Endothelial cell of umbilical vein (primary cell): Measurements from ENCODE around the gene ARHGEF10L. TPM values are rescaled to one million over a fixed set of nuclear protein-coding genes. Genes with fewer than 3 reads are reported as not detected.

Experiments used
- BruUV-seq: library from RNA; stranded (reverse); fragments of 400-500 nt; replicated peaks from 2 replicates; lab custom pipeline; 2021; lab: Mats Ljungman, UMichigan
- CTCF ChIA-PET: fragments of 300-600, 350-600 bp; sonication (Branson Sonifier 250); formaldehyde crosslinking; loops from one replicate; lab custom pipeline; 2021; ENCODE audit warnings: antibody characterized with exemption, inconsistent platforms; lab: Charles Lee
- POLR2A ChIA-PET: fragments of 300-600, 350-600 bp; sonication (Branson Sonifier 250); formaldehyde crosslinking; loops from one replicate; lab custom pipeline; 2021; ENCODE audit warnings: antibody characterized with exemption, inconsistent platforms; lab: Charles Lee
- DNase-seq: peaks from one replicate; pipeline ENCODE4 v3.0.0-alpha.2; 2011; ENCODE audit warnings: low read depth, low spot score
- FAIRE-seq: peaks from 2 replicates; lab custom pipeline; 2011; peaks lifted over from hg19 to GRCh38; lab: Jason Lieb, UNC
- H2AFZ ChIP-seq: 2 replicates; pipeline ENCODE4 v1.6.0; 2012; ENCODE audit warnings: low read depth, low read length, control low read depth, inconsistent platforms
- H3K27ac ChIP-seq: 2 replicates; pipeline ENCODE4 v1.5.1; 2011; ENCODE audit warnings: low read depth, mild to moderate bottlenecking, control low read depth, low read length, moderate library complexity; ENCODE audit not compliant: insufficient read depth
- H3K27me3 ChIP-seq, 2 experiments: 2 replicates each; pipeline versions ENCODE4 v1.6.0 to v1.6.1; 2011; ENCODE audit warnings: low read length in 2 of 2, mixed read lengths in 1 of 2; ENCODE audit not compliant: control insufficient read depth in 2 of 2, insufficient read depth in 2 of 2
- H3K36me3 ChIP-seq, 2 experiments: 2 replicates in 1 of 2; 3 replicates in 1 of 2; pipeline ENCODE4 v1.5.1; 2011; ENCODE audit warnings: low read length in 2 of 2, mild to moderate bottlenecking in 1 of 2, moderate library complexity in 1 of 2; ENCODE audit not compliant: control insufficient read depth in 2 of 2, insufficient read depth in 2 of 2; ENCODE audit errors: extremely low read depth in 1 of 2
- H3K4me1 ChIP-seq: 3 replicates; pipeline ENCODE4 v1.5.1; 2011; ENCODE audit warnings: mild to moderate bottlenecking, low read length; ENCODE audit not compliant: control insufficient read depth, insufficient read depth; ENCODE audit errors: extremely low read depth
- H3K4me2 ChIP-seq: 2 replicates; pipeline ENCODE4 v1.6.1; 2011; ENCODE audit warnings: low read length, control low read depth, mixed read lengths; ENCODE audit not compliant: insufficient read depth
- H3K4me3 ChIP-seq, 3 experiments: fragments of 200-600 bp in 1 of 3; sonication (generic), shearing (Covaris generic) in 1 of 3; replicated peaks in 1 of 3; 2 replicates each; pipeline ENCODE4 v1.5.1; 2011 to 2016; ENCODE audit warnings: control low read depth in 3 of 3, low read length in 3 of 3, mild to moderate bottlenecking in 2 of 3, inconsistent platforms in 1 of 3, low read depth in 1 of 3, moderate library complexity in 1 of 3; ENCODE audit not compliant: insufficient read depth in 1 of 3
- H3K79me2 ChIP-seq: 2 replicates; pipeline ENCODE4 v1.6.0; 2012; ENCODE audit warnings: low read length, inconsistent platforms; ENCODE audit not compliant: control insufficient read depth, insufficient read depth
- H3K9ac ChIP-seq: replicated peaks from 2 replicates; pipeline ENCODE3; 2011; ENCODE audit warnings: low read length, control low read depth; ENCODE audit not compliant: insufficient read depth; ENCODE audit errors: extremely low read depth
- H3K9me1 ChIP-seq: replicated peaks from 3 replicates; pipeline ENCODE4 v1.6.0; 2011; ENCODE audit warnings: mild to moderate bottlenecking, low read length; ENCODE audit not compliant: control insufficient read depth, insufficient read depth; ENCODE audit errors: extremely low read depth
- H3K9me3 ChIP-seq: replicated peaks from 2 replicates; pipeline ENCODE4 v1.5.1; 2012; ENCODE audit warnings: low read length, inconsistent platforms; ENCODE audit not compliant: control insufficient read depth, insufficient read depth
- H4K20me1 ChIP-seq: replicated peaks from 2 replicates; pipeline ENCODE3; 2011; ENCODE audit warnings: mild to moderate bottlenecking, low read length; ENCODE audit not compliant: control insufficient read depth, insufficient read depth; ENCODE audit errors: extremely low read depth
- CTCF ChIP-seq, 2 donors: IDR thresholded peaks; 1 replicate in 1 of 2; 2 replicates in 1 of 2; pipeline ENCODE4 v1.5.1; 2011; ENCODE audit warnings: low read length in 2 of 2, mild to moderate bottlenecking in 2 of 2, moderate library complexity in 2 of 2, control low read depth in 1 of 2, inconsistent platforms in 1 of 2, low read depth in 1 of 2; ENCODE audit not compliant: insufficient read depth in 1 of 2; ENCODE audit errors: extremely low read depth in 1 of 2
- EZH2 ChIP-seq: IDR thresholded peaks from 2 replicates; pipeline ENCODE4 v1.6.1; 2012; ENCODE audit warnings: borderline replicate concordance, low read depth, mild to moderate bottlenecking, moderate library complexity, low read length, inconsistent platforms; ENCODE audit not compliant: severe bottlenecking
- FOS ChIP-seq: IDR thresholded peaks from 2 replicates; pipeline ENCODE4 v1.6.1; 2011; ENCODE audit warnings: mild to moderate bottlenecking, low read length, moderate library complexity, borderline replicate concordance; ENCODE audit not compliant: insufficient read depth
- JUN ChIP-seq: IDR thresholded peaks from 2 replicates; pipeline ENCODE4 v1.6.1; 2011; ENCODE audit warnings: borderline replicate concordance, low read depth; ENCODE audit not compliant: insufficient read length, insufficient read depth
- MAX ChIP-seq: IDR thresholded peaks from 2 replicates; pipeline ENCODE4 v1.6.1; 2011; ENCODE audit not compliant: insufficient read depth, insufficient read length
- MYC ChIP-seq: IDR thresholded peaks from one replicate; pipeline ENCODE4 v1.6.1; 2011; ENCODE audit warnings: mild to moderate bottlenecking, low read depth, low read length
- POLR2AphosphoS5 ChIP-seq: IDR thresholded peaks from 2 replicates; pipeline ENCODE4 v1.6.1; 2012; ENCODE audit warnings: low read depth, mild to moderate bottlenecking, control low read depth, low read length, moderate library complexity; ENCODE audit not compliant: insufficient read depth
- dilution Hi-C: fragments of 300-500 bp; cut with MboI; formaldehyde crosslinking; loops from one replicate; pipeline ENCODE4 v1.15.0; 2019; ENCODE audit warnings: low sequenced_read_pairs; ENCODE audit not compliant: extremely low pct_ligation_motif_present
- intact Hi-C: fragments of 100-400 bp; cut with micrococcal nuclease; formaldehyde crosslinking; loops from one replicate; pipeline ENCODE4 v1.10.0; 2022
- polyA plus RNA-seq, 4 experiments: library from polyadenylated mRNA; depleted of rRNA in 3 of 4; stranded (reverse) in 3 of 4; unstranded in 1 of 4; fragments of >200 nt; gene quantifications; 2 replicates each; pipeline versions ENCODE4 v1.2.1 to v1.2.3, GENCODE V29; 2011 to 2012; ENCODE audit warnings: missing spikeins in 1 of 4
- total RNA-seq: library from RNA; stranded (reverse); gene quantifications from 2 replicates; pipeline ENCODE4 v1.2.3, GENCODE V29; 2021

ARHGEF10L gene
- total and polyA plus RNA-seq, 2 donors (not counting 3 experiments of a cell fraction or from before 2014, with no cell fraction given), result 1.9 to 5.2 TPM

GRCh38 chr1:17564458-17565393 lies 25.2 kb downstream of the ARHGEF10L start:
- ChIA-PET POLR2A (no interaction called here), CTCF (interaction anchor here (1.0 kb wide), 1 partner anchor 11 kb away, joined by 3 read pairs; no protein-coding TSS in a partner anchor)
- Histone ChIP-seq H2AFZ (no peak overlapping the region), H3K4me2 (no peak overlapping the region), H3K27ac (no peak overlapping the region), H3K9me1 (no peaks in the 10 kb centered on the region), H3K4me1 (no peaks in the 10 kb centered on the region), H3K4me3 (no peak overlapping the region), H3K36me3 (no peaks in the 10 kb centered on the region), H3K79me2 (no peaks in the 10 kb centered on the region), H3K9ac (no peak overlapping the region), H4K20me1 (no peaks in the 10 kb centered on the region), H3K27me3 (no peaks in the 10 kb centered on the region), H3K9me3 (no peaks in the 10 kb centered on the region)
- no peak for TF ChIP-seq POLR2AphosphoS5
- no peak for TF ChIP-seq JUN
- TF ChIP-seq MYC, result no peak
- no peak for TF ChIP-seq FOS
- no peak for TF ChIP-seq MAX
- no peak for TF ChIP-seq CTCF (IDR thresholded peaks at IDR 0.05; ENCODE audit: extremely low read depth in 1 of 2, insufficient read depth in 1 of 2, low read depth in 1 of 2, low read length in 2 of 2)
- no peak for TF ChIP-seq EZH2
- no peak for DNase-seq
- intact Hi-C loops, result no loop called here
- FAIRE-seq, result no peak
- BruUV-seq, result no TSS peak
- dilution Hi-C loops, result no loop called here
